Measurements from ENCODE around the gene CDC34. TPM values are rescaled to one million over a fixed set of nuclear protein-coding genes. Genes with fewer than 3 reads are reported as not detected.

The CDC34 gene
- total RNA-seq, 1 experiment from 2014 or later = 69.6 TPM

DNA sequence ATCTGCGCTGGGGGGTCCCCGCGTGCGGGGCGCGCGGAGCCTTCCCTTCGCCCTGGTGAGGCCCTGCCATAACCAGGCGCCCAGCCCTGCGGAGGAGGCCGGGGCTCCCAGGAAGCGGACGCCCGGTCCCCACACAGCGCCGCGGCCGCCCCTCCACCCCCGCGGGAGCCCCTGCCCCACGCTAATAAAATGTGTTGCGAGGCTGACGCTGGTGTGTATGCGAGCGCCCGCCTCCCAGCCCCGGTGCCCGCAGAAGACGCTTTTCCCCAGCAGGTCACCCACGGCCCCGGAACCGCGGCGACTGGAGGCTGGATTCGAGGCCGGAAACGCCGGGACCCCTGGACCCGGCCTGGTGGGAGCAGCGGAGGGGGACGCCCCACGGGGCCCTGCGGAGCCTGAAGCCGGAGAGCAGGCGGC, 12.1 kb upstream of the CDC34 start:
- DNase-seq (ENCODE audit: low read depth) = no peak

DNA sequence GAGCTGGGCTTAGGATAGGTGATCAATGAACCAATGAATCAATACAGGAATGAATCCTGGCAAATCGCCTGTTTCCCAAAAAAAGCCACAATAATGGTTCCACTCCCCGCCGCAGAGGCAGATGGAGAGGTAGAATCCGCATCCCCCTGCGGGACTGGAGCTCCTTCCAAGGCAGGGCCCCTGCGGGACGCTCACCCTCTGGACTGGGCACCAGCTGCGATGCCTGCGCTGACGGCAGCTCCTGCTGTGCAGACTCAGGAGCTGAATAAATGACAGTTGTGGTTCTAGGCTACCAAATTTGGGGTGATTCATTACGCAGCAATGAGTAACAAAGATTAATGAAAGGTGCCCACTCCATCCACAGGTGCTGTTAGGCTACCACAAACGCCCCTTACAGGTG, 8.8 kb upstream of the CDC34 start:
- no peak for DNase-seq (ENCODE audit: low read depth)

DNA sequence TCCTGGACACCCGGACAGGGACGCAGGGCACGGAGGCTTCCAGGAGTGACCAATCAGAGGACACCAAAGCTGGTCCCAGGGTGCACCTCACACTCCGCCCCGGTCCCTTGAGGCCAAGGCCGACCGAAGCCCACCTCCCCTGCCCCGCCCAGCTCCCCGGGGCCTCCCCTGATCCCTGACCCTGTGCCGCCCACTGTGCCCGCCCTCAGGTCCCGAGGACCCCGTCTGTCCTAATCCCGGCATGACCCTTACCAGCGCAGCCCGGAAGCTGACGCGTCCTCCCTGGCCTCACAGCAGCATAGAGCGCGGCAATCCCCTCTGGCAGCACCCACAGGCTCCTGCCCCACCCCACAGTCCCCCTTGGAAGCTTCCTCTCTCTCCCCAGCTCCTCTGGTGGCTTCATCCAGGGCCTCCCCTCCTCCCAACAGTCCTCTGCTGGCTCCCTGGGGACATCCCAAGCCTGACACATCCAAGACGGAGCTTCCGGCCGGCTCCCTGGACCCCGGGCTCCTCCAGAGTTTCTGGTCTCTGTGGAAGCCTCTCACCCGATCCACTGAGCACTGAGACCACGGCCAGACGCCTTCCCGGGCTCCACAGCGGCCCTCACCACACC, 7.4 kb upstream of the CDC34 start:
- DNase-seq (ENCODE audit: low read depth) = peak; percentile 23

DNA sequence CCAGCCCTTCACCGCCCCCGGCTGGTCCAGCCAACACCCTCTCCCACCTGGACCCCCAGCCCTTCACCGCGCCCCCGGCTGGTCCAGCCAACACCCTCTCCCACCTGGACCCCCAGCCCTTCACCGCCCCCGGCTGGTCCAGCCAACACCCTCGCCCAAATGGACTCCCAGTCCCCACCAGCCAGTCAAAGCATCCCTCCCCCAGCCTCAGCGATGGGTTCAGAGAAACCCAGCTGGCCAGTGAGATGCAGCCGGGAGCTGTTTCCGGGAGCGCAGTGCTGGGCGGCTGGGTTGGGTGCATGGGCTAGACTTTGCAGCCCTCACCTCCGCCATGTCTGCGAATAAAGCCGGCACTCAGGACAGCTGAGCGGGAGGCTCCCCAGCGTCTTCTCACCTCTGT, 6.5 kb upstream of the CDC34 start:
- no peak for DNase-seq (ENCODE audit: low read depth)

DNA sequence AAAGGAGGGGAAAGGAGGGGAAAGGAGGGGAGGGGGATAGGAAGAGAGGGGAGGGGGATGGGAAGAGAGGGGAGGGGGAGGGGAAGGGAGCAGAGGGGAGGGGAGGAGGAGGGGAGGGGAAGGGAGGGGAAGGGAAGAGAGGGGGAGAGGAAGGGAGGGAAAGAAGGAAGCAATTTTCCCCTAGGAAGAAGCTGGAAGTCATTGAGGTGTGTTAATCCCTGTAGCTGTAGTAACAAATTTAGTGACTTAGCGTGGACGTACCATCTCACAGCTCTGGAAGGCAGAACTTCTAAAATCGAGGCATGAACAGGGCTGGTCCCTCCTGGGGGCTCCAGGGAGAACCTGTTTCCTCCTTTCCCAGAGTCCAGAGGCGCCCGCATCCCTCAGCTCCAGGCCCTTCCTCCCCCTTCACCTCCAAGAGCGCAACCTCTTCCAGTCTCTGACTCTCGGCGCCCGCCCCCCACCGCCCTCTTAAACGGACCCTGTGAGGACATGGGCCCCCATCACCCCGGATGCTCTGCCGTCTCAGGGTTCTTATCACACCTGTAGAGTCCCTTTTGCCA, 5.6 kb upstream of the CDC34 start:
- DNase-seq (ENCODE audit: low read depth) = no peak

DNA sequence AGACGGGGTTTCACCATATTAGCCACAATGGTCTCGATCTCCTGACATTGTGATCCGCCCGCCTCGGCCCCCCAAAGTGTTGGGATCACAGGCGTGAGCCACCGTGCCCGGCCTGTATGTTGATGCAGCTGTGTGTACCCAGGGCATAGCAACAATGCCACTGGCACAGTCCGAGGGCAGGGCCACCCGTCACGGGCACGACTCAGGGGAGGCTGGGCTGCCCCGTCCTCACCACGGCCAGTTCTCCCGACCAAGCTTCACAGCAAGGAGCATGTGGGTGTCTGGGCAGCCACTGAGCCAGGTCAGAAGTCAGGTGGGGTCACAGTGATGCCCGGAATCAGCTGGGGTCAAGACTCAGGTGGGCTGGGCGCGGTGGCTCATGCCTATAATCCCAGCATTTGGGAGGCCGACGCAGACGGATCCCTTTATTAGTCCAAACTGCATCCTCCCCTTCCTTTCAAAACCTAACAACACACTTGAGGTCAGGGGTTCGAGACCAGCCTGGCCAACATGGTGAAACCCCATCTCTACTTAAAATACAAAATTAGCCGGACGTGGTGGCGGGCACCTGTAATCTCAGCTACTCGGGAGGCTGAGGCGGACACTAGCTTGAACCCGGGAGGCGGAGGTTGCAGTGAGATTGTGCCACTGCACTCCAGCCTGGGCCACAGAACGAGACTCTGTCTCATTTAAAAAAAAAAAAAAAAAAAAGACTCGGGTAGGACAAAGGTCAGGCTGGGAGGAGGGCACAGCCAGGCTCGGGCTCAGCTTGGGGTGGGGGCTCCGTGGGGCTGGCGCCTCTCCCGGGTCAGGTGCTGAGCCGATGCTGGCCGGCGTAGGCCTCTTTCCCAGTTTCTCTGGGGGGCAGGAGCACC, 1.2 kb upstream of the CDC34 start:
- DNase-seq (ENCODE audit: low read depth) = no peak

DNA sequence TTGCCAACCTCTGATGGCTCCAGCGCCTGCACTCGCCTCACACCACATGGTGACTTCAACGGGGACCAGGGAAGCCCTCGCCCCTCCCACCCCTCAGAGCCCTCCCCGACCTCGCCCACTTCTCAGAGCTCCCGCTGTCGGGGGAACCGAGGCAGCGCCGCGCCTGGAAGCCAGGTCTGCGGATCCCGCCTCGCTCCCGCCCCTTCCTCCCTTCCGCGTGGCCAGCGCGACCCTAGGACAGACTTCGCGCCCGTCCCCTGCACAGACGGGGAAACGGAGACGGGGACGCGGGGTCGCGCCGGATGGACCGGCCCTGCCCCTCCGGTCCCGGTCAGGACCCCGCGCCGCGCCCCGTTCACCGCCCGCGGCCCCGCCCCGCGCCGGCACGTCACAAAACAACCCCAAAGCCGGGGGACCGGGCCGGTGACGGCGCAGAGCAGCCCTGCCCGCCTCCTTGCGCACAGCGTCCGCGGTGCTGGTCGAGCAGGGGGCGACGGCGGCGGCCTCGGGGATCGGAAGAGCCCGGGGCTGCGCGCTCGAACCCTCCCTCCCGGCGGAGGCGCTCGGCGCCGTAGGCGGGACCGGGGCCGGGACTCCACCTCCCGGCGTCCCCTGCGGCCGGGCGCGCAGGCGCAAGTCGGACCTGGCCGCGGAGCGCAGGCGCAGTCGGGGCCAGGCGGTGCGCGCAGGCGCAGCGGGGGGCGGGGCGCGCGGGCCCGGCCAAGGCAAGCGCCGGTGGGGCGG, 379 bp upstream of the CDC34 start:
- peak; percentile 74 for DNase-seq (ENCODE audit: low read depth)

DNA sequence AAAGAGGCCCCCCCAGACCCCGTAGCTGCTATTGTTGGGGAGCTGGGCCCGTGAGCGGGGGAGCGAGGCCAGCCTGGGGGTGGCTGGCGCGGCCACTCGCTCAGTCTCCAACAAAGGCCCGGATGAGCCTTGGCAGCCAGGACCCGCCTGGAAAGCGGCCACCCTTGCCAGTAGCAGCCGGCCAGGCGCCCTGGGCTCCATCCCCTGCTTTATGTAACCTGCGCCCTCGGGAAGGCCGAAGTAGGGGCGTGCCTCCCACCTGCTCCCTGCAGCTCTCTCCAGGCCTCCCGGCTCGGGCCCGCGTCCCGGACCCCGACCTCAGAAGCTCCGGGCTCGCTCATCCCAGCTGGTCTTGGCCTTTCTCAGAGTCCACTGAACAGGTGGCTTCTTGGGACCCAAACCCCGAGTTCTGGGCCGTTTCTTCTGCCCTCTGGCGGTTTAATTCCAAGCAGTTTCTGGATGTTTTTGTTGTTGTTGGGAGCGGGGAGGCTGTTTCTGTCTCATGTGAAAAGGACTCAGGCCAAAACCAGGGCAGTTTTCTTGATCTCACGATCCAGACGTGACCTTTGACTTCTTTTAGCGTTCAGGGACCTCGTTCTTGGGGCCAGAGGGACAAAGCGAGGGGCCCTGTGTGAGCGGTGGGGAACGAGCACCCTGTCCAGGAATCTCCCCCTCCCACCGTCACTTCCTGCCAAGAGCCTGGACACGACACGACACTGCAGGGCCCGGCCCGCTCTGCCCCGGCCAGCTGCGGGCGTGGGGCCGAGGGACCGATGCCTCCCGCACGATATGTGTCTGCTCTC, 1.2 kb downstream of the CDC34 start:
- DNase-seq (ENCODE audit: low read depth) = peak; percentile 85

DNA sequence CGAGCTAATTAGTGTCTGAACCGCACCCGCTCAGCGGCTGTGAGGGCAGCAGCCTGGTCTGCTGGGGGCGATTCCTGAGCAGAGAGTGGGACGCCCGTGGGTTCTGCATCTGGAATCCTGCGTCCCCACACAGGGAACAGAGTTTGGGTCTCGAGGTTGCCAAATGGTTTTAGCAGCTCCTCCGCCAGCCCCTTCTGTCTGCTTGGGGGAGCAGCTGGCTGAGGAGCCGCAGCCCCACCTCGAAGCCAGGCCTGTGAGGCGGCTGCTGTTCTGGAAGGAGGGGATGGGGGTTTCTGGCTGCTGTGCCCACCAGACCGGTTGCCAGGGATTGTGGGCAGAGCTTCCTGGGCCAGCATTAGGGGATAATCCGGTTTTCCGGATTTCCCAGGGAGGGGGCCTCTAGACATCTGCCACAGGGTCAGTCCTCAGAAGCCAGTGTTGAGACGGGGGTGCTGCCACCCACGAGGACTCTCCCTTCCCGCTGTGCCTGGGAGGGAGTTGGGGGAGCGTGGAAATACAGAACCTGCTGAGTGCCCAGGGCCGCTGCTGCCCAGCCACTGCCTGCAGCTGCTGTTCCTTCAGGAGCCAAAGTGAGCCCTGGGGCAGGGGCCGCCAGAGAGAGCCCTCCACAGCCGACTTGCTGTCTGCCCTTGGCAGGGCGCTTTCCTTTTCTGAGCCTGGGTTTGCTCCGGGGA, 2.0 kb downstream of the CDC34 start:
- peak; percentile 17 for DNase-seq (ENCODE audit: low read depth)

DNA sequence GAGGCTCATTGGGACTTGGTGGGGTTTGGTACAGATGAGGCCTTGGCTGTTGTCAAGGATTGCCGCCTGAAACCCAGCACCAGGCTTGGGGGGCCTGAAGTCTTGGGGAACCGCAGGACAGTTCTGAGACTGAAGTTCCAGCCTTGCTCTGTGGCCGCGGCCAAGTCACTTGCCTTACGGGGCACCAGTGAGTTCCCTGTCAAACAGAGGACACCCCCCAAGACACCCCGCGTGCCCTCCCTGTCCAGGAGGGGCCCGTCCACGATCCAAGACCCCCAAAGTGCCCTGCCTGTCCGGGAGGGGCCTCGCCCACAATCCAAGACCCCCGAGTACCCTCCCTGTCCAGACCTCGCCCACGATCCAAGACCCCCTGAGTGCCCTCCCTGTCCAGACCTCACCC, 2.5 kb downstream of the CDC34 start:
- DNase-seq (ENCODE audit: low read depth) = no peak

DNA sequence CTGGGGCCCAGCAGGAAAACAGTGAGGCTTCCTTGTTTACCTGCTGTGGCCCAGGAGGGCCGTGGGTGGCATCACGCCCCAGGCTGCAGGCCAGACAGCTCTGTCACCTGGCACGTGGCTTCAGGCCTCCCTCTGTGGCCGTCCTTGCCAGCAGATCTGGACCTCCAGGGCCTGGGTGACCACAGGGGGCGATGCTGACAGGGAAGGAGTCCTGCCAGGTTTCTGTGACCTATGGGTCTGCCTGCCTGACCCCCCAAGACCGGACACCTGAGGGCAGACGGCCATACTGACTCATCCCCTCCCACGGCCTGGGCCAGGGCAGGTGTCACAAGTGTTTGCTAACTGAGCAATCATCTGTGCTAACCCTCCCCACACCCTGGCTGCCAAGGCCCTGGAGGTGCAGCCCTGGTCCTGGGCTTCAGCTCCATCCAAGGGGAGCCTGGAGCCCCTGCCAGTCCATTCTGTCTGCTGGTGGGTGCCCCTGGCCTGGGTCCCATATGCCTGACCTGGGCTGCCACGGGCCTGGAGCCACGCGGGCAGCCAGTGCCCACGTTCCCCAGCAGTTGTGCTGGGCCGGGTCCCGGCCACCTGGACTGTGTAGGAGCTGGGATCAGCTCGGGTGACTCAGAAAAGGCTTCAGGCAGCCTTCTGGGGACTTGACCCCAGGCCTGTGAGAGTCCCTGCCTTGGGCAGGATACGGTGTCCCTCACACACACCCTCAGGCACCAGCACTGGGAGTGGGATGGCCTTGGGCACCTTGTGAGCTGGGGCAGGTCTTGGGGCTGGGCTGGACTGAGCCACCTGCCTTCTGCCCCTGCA, 3.7 kb downstream of the CDC34 start:
- DNase-seq (ENCODE audit: low read depth) = no peak

DNA sequence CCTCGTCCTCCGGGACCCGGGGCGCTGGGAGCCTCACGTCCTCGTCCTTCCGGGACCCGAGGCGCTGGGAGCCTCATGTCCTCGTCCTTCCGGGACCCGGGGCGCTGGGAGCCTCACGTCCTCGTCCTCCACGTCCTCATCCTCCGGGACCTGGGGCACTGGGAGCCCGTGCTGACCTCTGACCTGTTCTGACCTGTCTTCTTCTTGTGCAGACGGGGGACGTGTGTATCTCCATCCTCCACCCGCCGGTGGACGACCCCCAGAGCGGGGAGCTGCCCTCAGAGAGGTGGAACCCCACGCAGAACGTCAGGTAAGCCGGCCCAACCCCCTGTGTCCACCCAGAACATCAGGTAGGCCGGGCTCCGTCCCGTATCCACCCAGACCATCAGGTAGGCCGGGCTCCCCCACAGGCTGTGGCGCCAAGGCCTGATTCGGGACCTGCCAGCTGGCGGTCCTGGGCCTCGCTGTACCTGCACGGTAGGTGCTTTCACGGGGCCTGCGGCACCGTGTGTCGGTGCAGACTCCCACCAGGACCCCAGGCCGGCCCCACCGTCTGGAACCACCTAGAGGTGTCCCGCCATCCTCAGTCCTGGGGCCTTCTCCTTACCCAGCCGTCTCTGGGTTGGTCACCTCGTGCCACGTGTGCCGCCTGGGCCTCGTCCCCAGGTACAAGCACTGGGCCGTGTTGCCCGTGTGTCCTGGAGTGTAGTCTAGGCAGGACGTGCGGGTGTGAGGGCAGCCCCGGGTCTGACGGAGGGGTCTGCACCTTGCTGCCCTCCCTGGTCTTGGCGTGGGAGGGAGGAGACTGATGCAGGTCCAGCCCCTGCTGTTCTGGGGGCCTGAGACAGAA, 4.7 kb downstream of the CDC34 start:
- DNase-seq (ENCODE audit: low read depth) = no peak

DNA sequence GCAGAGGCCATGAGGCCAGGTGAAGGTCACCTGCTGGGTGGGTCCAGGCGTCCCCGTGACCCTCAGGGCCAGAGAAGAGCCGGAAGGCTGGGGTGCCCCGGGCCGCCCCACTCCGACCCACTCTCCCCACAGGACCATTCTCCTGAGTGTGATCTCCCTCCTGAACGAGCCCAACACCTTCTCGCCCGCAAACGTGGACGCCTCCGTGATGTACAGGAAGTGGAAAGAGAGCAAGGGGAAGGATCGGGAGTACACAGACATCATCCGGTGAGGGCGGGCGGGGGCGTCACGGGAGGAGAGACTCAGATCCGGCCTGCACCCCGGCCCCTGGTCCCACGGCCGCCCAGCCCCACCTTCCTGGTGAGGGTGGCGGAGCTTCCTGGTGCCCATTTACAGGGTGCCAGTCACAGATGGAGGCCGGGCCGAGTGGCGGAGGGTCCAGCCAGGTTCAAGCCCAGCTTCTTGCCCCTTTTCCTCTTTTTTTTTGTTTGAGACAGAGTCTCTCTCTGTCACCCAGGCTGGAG, 5.4 kb downstream of the CDC34 start:
- no peak for DNase-seq (ENCODE audit: low read depth)

DNA sequence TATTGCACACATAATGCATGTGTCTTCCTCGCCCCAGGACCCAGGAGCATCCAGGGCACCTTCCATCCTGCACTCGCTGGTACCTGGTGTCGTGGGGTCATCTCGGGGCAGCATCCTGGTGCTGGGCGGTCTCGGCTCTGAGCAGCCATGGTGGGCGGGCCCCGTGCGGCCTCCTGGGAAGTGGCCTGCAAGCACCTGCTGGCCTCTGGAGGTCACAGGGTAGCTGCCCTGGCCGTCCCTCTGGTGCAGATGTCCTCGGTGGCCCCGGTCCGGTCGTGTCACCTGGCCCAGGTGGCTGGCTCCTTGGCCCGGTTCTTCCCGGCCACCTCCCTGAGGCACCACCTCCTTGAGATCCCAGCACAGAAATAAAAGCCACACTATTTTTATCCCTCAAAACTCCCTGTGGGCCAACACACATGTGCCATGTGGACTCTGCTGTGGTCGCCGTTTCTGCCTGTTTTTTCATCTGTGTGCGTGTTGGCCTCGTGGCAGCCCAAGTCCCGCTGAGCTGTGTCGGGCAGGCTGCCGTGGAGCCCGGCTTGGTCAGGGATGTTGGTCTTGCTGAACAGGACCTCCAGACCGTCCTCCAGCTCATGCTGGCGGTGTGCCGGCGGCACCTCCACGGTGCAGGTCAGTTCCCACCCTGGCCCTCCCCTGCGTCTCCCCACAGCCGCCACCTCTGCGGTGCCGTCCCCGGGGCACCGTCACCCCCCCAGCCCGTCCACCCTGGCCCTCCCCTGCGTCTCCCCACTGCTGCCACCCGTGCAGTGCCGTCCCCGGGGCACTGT, 7.3 kb downstream of the CDC34 start:
- DNase-seq (ENCODE audit: low read depth) = no peak

DNA sequence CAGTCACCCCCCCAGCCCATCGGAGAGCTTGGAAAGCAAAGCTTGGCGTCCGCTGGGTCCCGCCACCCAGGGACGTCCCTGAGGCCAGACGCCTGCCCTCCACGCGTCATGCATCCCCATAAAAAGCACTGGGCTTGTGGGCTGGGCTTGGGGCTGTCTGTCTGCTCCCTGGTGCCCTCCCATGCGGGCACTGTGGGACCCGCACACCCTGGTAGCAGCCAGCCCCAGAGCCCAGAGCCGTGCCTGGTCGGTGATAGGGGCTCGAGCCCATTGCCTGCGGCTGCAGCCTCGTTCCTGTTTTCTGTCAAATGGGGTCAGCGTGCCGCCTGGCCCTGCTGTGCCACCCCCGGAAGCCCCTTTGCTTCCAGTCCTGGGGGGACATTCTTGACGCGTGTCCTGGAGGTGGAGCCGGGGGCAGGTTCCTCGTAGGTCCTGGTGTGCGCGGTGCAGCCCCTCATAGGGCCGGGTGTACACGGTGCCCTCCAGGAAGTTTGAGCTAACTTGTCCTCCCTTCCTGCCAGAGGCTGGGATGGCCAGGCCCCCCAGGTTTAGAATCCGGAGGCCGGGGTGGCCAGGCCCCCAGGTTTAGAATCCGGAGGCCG, 8.0 kb downstream of the CDC34 start:
- no peak for DNase-seq (ENCODE audit: low read depth)

DNA sequence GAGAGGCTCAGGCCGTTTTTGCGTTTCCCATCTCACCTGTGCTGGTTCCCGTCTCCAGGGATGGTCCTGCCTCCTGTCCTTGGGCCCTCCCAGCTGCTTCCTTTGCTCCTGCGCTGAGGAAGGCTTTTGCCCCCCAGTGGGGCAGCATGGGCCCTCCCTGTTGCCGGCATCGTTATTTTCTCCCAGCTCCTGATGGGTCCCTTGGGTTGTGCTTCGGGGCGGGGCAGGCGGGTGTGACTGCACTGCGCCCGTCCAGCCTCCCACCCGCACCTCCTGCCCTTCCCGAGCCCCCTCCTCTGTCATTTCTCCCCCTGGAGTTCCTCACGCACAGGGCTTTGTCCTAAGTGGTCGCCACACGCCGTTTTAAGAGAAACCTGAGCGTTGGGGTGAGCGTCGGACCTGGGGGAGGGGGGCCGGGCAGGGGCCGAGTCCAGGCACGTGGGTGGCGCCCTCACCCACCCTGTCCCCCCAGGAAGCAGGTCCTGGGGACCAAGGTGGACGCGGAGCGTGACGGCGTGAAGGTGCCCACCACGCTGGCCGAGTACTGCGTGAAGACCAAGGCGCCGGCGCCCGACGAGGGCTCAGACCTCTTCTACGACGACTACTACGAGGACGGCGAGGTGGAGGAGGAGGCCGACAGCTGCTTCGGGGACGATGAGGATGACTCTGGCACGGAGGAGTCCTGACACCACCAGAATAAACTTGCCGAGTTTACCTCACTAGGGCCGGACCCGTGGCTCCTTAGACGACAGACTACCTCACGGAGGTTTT, 9.5 kb downstream of the CDC34 start:
- no peak for DNase-seq (ENCODE audit: low read depth)

DNA sequence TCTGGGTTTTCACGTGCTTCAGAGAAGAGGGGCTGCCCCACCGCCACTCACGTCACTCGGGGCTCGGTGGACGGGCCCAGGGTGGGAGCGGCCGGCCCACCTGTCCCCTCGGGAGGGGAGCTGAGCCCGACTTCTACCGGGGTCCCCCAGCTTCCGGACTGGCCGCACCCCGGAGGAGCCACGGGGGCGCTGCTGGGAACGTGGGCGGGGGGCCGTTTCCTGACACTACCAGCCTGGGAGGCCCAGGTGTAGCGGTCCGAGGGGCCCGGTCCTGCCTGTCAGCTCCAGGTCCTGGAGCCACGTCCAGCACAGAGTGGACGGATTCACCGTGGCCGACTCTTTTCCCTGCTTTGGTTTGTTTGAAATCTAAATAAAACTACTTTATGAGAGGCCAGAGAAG, 10.1 kb downstream of the CDC34 start:
- DNase-seq (ENCODE audit: low read depth) = no peak
